GM21723 (cell line): Measurements from ENCODE around the gene PLAC8.
"Not testable (repeated sequence)": the region's sequence is repeated elsewhere in the genome, so short reads cannot be mapped to it uniquely, and the experiment has no call there.

Source experiments
- ATAC-seq: cut with Tn5 transposase; IDR thresholded peaks from one replicate; pipeline ENCODE4 v1.9.1; 2021; ENCODE audit warnings: mild to moderate bottlenecking, moderate library complexity; ENCODE audit not compliant: unreplicated experiment

The PLAC8 gene

DNA sequence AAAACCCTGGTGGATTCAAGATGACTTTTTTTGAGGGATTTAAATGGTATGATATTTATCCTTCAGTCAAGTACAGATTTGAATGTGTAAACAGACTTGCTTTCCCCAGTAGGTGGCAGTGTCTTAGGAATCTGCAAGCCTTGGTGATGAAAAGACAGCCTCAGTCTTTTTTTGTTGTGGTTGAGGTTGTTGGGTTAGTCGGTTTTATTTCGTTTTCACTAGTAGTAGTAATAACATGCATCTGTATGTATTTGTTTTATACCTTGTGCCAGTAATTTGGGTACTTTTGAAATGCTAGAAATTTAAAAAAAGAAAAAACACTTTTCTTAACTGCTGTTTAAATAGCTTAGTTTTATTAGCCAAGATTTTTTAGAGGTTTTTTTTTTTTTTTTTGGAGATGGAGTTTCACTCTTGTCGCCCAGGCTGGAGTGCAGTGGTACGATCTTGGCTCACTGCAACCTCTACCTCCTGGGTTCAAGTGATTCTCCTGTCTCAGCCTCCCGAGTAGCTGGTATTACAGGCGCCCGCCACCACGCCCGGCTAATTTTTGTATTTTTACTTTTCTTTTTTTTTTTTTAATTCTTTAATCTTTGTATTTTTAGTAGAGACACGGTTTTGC lies 40.3 kb downstream of the PLAC8 start:
- ATAC-seq = peak; percentile 89

DNA sequence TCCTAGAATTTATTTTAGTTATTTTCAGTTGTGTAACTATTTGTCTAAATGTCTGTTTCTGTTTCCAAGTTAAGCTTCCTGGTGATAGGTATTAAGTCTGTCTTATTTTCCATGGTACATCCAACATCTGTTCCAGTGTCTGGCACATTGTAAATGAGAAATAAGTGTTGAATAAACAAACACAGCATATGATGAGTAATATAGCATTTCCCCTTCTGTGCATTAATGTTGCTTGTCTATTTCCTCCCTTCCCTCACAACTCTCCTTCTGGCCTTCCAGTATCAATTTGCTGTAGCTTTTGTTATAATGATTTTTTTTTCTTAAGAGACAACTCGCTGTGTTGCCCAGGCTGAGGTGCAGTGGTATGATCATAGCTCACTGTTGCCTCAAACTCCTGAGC lies 43.4 kb downstream of the PLAC8 start:
- ATAC-seq = no peak

DNA sequence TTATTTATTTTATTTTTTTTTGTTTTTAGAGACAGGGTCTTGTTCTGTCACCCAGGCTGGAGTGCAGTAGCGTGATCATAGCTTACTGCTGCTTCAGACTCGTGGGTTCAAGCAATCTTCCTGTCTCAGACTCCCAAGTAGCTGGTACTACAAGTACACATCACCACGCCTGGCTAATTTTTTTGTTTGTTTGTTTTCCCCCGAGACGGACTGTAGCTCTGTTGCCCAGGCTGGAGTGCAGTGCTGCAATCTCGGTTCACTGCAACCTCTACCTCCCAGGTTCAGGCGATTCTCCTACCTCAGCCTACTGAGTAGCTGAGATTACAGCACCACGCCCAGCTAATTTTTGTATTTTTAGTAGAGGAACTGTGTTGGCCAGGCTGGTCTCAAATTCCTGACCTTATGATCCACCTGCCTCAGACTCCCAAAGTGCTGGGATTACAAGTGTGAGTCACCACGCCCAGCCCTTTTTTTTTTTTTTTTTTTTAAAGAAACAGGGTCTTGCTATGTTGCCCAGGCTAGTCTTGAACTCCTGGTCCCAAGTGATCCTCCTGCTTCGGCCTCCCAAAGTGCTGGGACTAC lies 47.4 kb downstream of the PLAC8 start:
- no peak for ATAC-seq

DNA sequence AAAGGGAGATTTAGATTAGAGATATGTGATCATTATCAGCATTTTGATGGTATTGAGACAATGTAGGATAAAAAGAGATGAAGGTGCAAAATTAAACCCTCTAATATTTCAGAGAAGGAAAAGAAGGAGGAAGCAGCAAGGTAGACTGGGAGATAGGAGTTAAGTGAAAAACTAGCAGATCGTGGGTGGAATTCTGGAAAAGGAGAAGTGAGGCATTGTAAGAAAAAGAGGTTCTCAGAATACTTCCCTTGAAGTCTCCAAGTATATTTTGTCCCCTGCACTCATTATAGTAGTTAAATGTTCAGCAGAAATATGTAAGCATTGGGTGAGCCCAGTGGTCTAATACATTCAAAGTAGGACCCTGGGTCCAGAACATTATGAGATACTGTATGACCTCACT lies 49.3 kb downstream of the PLAC8 start:
- ATAC-seq = no peak

DNA sequence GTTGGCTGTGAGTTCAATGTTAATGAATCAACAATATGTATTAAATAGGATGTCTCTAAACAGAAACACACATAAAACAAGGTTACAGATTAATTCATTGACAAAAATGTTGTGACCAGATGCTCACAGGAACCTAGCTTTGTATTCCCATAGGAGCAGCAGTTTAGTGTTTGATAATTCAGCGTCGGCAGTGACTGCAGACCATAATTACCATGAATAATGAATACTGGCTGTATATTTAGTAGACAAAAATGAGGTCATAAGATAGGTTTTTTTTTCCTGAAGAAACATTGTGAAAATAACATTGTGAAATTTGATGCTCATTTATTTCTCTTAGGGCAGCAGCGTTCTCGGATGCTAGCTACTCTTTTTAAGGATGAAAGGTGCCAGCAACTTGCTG lies 51.8 kb downstream of the PLAC8 start:
- ATAC-seq = no peak

DNA sequence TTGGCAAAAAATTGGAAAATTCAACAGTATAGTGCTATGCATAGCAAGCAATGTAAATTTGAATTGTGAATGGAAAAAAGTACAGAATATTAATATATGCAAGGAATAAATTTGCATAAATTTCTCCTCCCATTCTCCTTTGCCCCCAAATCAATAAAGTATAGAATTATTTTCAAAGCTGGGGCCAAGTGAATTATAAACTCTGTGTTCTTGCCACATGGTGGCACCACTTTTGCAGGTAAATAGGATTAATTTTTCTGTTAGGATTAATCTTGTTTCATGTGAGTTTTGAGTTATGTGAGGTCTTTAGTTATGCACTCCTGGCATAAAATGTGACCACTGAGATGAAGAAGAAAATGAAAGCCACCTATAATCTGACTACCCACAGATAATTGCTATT lies 59.6 kb downstream of the PLAC8 start:
- no peak for ATAC-seq

DNA sequence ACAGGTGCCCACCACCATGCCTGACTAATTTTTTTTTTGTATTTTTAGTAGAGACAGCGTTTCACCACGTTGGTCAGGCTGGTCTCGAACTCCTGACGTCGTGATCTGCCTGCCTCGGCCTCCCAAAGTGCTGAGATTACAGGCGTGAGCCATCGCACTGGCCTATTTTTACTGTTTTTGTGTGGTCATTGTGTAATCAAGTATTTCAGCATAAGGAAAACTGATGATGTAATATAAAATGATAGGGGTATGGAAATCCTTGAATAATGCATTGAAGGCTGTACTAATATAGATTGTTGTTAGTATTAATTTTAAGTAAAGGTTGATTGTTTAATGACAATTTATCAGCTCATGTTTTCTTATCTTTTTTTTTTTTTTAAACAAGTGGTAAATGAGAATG lies 65.7 kb downstream of the PLAC8 start:
- not testable (repeated sequence) for ATAC-seq

DNA sequence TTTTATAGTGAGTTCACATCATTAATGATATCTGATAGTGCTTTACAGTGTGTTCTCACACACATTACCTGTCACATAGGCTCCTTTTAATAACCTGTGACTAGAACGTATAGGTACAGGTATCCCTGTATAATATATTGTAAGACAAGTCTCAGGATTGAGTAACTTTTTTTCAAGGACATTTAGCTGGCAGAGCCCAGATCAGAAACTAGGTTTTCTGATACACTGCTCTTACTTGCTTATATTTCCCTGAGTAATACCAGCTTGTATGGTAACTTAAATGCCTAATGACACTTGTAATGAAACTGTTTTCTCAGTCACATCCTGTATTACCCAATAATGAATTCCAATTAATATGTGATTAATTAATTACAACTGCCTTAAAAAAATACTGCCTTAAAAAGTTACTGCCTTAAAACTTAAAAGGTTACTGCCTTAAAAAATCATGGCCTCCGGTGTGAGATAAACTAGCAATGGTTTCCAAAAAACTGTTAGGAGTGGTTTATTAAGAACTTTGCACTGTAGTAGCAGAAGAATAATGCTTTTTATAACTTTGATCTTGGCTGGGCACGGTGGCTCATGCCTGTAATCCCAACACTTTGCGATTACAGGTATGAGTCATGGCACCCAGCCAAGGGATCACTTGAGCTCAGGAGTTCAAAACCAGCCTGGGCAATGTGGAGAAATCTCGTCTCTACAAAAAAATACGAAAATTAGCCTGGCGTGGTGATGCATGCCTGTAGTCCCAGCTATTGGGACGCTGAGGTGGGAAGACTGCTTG lies 67.6 kb downstream of the PLAC8 start:
- no peak for ATAC-seq

DNA sequence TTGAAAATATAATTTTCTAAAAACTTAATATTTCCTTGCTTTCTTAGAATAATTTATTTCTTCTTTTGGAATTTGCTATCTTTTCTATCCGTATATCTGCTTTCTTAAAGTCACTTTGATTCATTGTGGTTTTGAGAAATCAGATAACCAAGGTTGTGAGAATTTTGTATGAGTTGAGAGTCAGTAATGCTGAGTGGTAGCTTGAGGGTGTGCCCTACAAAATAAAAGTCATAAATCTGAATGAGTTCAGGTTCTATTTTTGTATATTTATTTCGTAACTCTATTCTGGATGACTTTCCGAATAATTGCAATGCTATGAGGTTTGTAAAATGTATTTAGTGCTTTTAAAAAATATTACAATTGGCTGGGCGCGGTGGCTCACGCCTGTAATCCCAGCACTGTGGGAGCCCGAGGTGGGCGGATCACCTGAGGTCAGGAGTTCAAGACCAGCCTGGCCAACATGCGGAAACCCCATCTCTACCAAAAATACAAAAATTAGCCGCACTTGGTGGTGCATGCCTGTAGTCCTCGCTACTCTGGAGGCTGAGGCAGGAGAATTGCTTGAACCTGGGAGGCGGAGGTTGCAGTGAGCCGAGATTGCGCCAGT lies 70.6 kb downstream of the PLAC8 start:
- ATAC-seq = no peak

DNA sequence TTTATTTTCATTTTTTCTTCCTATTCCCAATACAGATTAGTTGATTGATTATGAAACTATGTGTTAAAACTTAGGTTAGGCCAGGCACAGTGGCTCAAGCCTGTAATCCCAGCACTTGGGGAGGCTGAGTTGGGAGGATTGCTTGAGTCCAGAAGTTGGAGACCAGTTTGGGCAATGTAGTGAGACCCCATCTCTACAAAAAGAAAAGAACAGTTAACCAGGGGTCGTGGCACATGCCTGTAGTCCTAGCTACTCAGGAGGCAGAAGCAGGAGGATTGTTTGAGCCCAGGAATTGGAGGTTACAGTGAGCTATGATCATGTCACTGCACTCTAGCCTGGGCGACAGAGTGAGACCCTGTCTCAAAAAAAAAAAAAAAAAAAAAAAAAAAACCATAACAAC lies 71.4 kb downstream of the PLAC8 start:
- not testable (repeated sequence) for ATAC-seq

DNA sequence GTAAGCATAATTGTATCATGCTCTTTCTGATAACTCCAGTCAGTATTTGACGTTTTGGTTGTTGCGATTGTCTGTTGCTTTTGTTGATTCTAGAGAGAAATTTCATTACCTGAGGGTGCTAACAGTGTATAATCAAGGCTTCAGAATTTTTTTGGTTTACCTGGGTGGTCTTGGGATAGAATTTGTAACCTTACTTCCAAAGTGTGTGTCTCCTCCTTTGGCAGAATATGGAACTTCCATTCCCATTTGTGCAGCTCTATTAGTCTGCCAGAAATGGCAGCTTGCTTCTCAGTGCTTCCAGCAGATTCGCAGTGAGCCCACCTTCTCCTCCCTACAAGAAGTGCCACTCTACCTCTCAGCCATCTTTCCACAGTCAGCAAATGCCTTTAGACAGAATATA lies 74.3 kb downstream of the PLAC8 start:
- ATAC-seq = no peak
